Endothelial cell of umbilical vein (primary cell): ENCODE results near the gene OR4D1. TPM values are rescaled to one million over a fixed set of nuclear protein-coding genes. Genes with fewer than 3 reads are reported as not detected.

Experiments
- BruUV-seq: library from RNA; stranded (reverse); fragments of 400-500 nt; replicated peaks from 2 replicates; lab custom pipeline; 2021; lab: Mats Ljungman, UMichigan
- CTCF ChIA-PET: fragments of 300-600, 350-600 bp; sonication (Branson Sonifier 250); formaldehyde crosslinking; loops from one replicate; lab custom pipeline; 2021; ENCODE audit warnings: antibody characterized with exemption, inconsistent platforms; lab: Charles Lee
- POLR2A ChIA-PET: fragments of 300-600, 350-600 bp; sonication (Branson Sonifier 250); formaldehyde crosslinking; loops from one replicate; lab custom pipeline; 2021; ENCODE audit warnings: antibody characterized with exemption, inconsistent platforms; lab: Charles Lee
- DNase-seq: peaks from one replicate; pipeline ENCODE4 v3.0.0-alpha.2; 2011; ENCODE audit warnings: low read depth, low spot score
- FAIRE-seq: peaks from 2 replicates; lab custom pipeline; 2011; peaks lifted over from hg19 to GRCh38; lab: Jason Lieb, UNC
- H2AFZ ChIP-seq: 2 replicates; pipeline ENCODE4 v1.6.0; 2012; ENCODE audit warnings: low read depth, low read length, control low read depth, inconsistent platforms
- H3K27ac ChIP-seq: 2 replicates; pipeline ENCODE4 v1.5.1; 2011; ENCODE audit warnings: low read depth, mild to moderate bottlenecking, control low read depth, low read length, moderate library complexity; ENCODE audit not compliant: insufficient read depth
- H3K27me3 ChIP-seq, 2 experiments: 2 replicates each; pipeline versions ENCODE4 v1.6.0 to v1.6.1; 2011; ENCODE audit warnings: low read length in 2 of 2, mixed read lengths in 1 of 2; ENCODE audit not compliant: control insufficient read depth in 2 of 2, insufficient read depth in 2 of 2
- H3K36me3 ChIP-seq, 2 experiments: 2 replicates in 1 of 2; 3 replicates in 1 of 2; pipeline ENCODE4 v1.5.1; 2011; ENCODE audit warnings: low read length in 2 of 2, mild to moderate bottlenecking in 1 of 2, moderate library complexity in 1 of 2; ENCODE audit not compliant: control insufficient read depth in 2 of 2, insufficient read depth in 2 of 2; ENCODE audit errors: extremely low read depth in 1 of 2
- H3K4me1 ChIP-seq: 3 replicates; pipeline ENCODE4 v1.5.1; 2011; ENCODE audit warnings: mild to moderate bottlenecking, low read length; ENCODE audit not compliant: control insufficient read depth, insufficient read depth; ENCODE audit errors: extremely low read depth
- H3K4me2 ChIP-seq: 2 replicates; pipeline ENCODE4 v1.6.1; 2011; ENCODE audit warnings: low read length, control low read depth, mixed read lengths; ENCODE audit not compliant: insufficient read depth
- H3K4me3 ChIP-seq, 3 experiments: fragments of 200-600 bp in 1 of 3; sonication (generic), shearing (Covaris generic) in 1 of 3; replicated peaks in 1 of 3; 2 replicates each; pipeline ENCODE4 v1.5.1; 2011 to 2016; ENCODE audit warnings: control low read depth in 3 of 3, low read length in 3 of 3, mild to moderate bottlenecking in 2 of 3, inconsistent platforms in 1 of 3, low read depth in 1 of 3, moderate library complexity in 1 of 3; ENCODE audit not compliant: insufficient read depth in 1 of 3
- H3K79me2 ChIP-seq: 2 replicates; pipeline ENCODE4 v1.6.0; 2012; ENCODE audit warnings: low read length, inconsistent platforms; ENCODE audit not compliant: control insufficient read depth, insufficient read depth
- H3K9ac ChIP-seq: replicated peaks from 2 replicates; pipeline ENCODE3; 2011; ENCODE audit warnings: low read length, control low read depth; ENCODE audit not compliant: insufficient read depth; ENCODE audit errors: extremely low read depth
- H3K9me1 ChIP-seq: replicated peaks from 3 replicates; pipeline ENCODE4 v1.6.0; 2011; ENCODE audit warnings: mild to moderate bottlenecking, low read length; ENCODE audit not compliant: control insufficient read depth, insufficient read depth; ENCODE audit errors: extremely low read depth
- H3K9me3 ChIP-seq: replicated peaks from 2 replicates; pipeline ENCODE4 v1.5.1; 2012; ENCODE audit warnings: low read length, inconsistent platforms; ENCODE audit not compliant: control insufficient read depth, insufficient read depth
- H4K20me1 ChIP-seq: replicated peaks from 2 replicates; pipeline ENCODE3; 2011; ENCODE audit warnings: mild to moderate bottlenecking, low read length; ENCODE audit not compliant: control insufficient read depth, insufficient read depth; ENCODE audit errors: extremely low read depth
- CTCF ChIP-seq, 2 donors: IDR thresholded peaks; 1 replicate in 1 of 2; 2 replicates in 1 of 2; pipeline ENCODE4 v1.5.1; 2011; ENCODE audit warnings: low read length in 2 of 2, mild to moderate bottlenecking in 2 of 2, moderate library complexity in 2 of 2, control low read depth in 1 of 2, inconsistent platforms in 1 of 2, low read depth in 1 of 2; ENCODE audit not compliant: insufficient read depth in 1 of 2; ENCODE audit errors: extremely low read depth in 1 of 2
- FOS ChIP-seq: IDR thresholded peaks from 2 replicates; pipeline ENCODE4 v1.6.1; 2011; ENCODE audit warnings: mild to moderate bottlenecking, low read length, moderate library complexity, borderline replicate concordance; ENCODE audit not compliant: insufficient read depth
- GATA2 ChIP-seq: IDR thresholded peaks from 2 replicates; pipeline ENCODE4 v1.7.0; 2011; ENCODE audit warnings: low read depth, mild to moderate bottlenecking, moderate library complexity, mixed read lengths, low read length; ENCODE audit not compliant: insufficient read length, insufficient read depth
- JUN ChIP-seq: IDR thresholded peaks from 2 replicates; pipeline ENCODE4 v1.6.1; 2011; ENCODE audit warnings: borderline replicate concordance, low read depth; ENCODE audit not compliant: insufficient read length, insufficient read depth
- MYC ChIP-seq: IDR thresholded peaks from one replicate; pipeline ENCODE4 v1.6.1; 2011; ENCODE audit warnings: mild to moderate bottlenecking, low read depth, low read length
- dilution Hi-C: fragments of 300-500 bp; cut with MboI; formaldehyde crosslinking; loops from one replicate; pipeline ENCODE4 v1.15.0; 2019; ENCODE audit warnings: low sequenced_read_pairs; ENCODE audit not compliant: extremely low pct_ligation_motif_present
- intact Hi-C: fragments of 100-400 bp; cut with micrococcal nuclease; formaldehyde crosslinking; loops from one replicate; pipeline ENCODE4 v1.10.0; 2022
- polyA plus RNA-seq, 4 experiments: library from polyadenylated mRNA; depleted of rRNA in 3 of 4; stranded (reverse) in 3 of 4; unstranded in 1 of 4; fragments of >200 nt; gene quantifications; 2 replicates each; pipeline versions ENCODE4 v1.2.1 to v1.2.3, GENCODE V29; 2011 to 2012; ENCODE audit warnings: missing spikeins in 1 of 4
- total RNA-seq: library from RNA; stranded (reverse); gene quantifications from 2 replicates; pipeline ENCODE4 v1.2.3, GENCODE V29; 2021

OR4D1 gene
- total and polyA plus RNA-seq, 2 donors (not counting 3 experiments of a cell fraction or from before 2014, with no cell fraction given): not detected

- Histone ChIP-seq H3K4me2 (no peak overlapping the region), H3K79me2 (no peaks in the 10 kb centered on the region), H2AFZ (no peak overlapping the region), H3K4me3 (no peak overlapping the region), H3K9me1 (no peaks in the 10 kb centered on the region), H3K9me3 (no peaks in the 10 kb centered on the region), H4K20me1 (no peaks in the 10 kb centered on the region), H3K36me3 (no peaks in the 10 kb centered on the region), H3K27ac (no peak overlapping the region), H3K27me3 (peaks cover 0 to 3% of the 10 kb centered on the region in 2 experiments), H3K4me1 (no peaks in the 10 kb centered on the region), H3K9ac (no peak overlapping the region)
- no peak for TF ChIP-seq FOS
- no peak for TF ChIP-seq JUN
- TF ChIP-seq CTCF (IDR thresholded peaks at IDR 0.05; ENCODE audit: extremely low read depth in 1 of 2, insufficient read depth in 1 of 2, low read depth in 1 of 2, low read length in 2 of 2): no peak
- no peak for TF ChIP-seq GATA2
- TF ChIP-seq MYC: no peak
- no TSS peak for BruUV-seq
- dilution Hi-C loops: no loop called here
- FAIRE-seq (no peak), DNase-seq (no peak)
- ChIA-PET POLR2A (no interaction called here), CTCF (no interaction called here)
- intact Hi-C loops: no loop called here
These were observed 48.4 kb downstream of the OR4D1 start for GRCh38 chr17:58196610-58197009.
